Astrocyte of the cerebellum (primary cell): ENCODE measurements around the gene IFT22.
"Not testable (repeated sequence)": the region's sequence is repeated elsewhere in the genome, so short reads cannot be mapped to it uniquely, and the experiment has no call there.

Experiments used
- DNase-seq: peaks from one replicate; pipeline ENCODE4 v3.0.0-alpha.2; 2011; ENCODE audit warnings: low read depth
- H3K4me3 ChIP-seq: 2 replicates; pipeline ENCODE4 v1.5.1; 2011; ENCODE audit warnings: mild to moderate bottlenecking, low read depth, low read length, moderate library complexity
- CTCF ChIP-seq: IDR thresholded peaks from 2 replicates; pipeline ENCODE4 v1.5.1; 2012; ENCODE audit warnings: low read length, low read depth, moderate library complexity, mild to moderate bottlenecking; ENCODE audit errors: missing control alignments
- in situ Hi-C: cut with HindIII; loops from 2 replicates; pipeline ENCODE4 v1.10.0; 2017; ENCODE audit warnings: low sequenced_read_pairs

The IFT22 gene

GRCh38 chr7:101273206-101273605, 48.4 kb downstream of the IFT22 start:
- in situ Hi-C loops = loop anchor here (10.0 kb wide), 1 partner anchor 218 kb away; no protein-coding TSS in a partner anchor
- TF ChIP-seq CTCF = no peak
- H3K4me3 ChIP-seq = no peak overlapping the region
- DNase-seq = no peak

GRCh38 chr7:101271021-101271420, 50.6 kb downstream of the IFT22 start:
- DNase-seq = no peak
- in situ Hi-C loops = loop anchor here (10.0 kb wide), 1 partner anchor 216 kb away; no protein-coding TSS in a partner anchor
- H3K4me3 ChIP-seq = no peak overlapping the region
- TF ChIP-seq CTCF = no peak

DNA sequence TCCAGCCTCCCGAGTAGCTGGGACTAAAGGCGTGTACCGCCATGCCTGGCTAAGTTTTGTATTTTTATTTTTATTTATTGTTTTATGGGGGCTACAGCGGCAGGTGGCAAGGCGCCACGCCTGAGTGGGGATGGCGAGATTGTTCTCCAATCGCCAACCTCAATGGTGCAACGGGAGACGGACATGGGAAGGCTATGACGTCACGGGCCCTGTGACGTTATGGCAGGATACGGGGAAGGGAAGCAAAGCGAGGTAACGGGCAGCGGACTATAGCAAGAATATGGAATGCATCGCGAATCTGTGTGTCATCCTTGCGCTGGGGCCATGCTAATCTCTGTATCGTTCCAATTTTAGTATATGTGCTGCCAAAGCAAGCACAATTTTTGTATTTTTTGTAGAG, 51.9 kb downstream of the IFT22 start:
- H3K4me3 ChIP-seq = no peak overlapping the region
- no peak for TF ChIP-seq CTCF
- in situ Hi-C loops = loop anchor here (10.0 kb wide), 1 partner anchor 215 kb away; no protein-coding TSS in a partner anchor
- no peak for DNase-seq

DNA sequence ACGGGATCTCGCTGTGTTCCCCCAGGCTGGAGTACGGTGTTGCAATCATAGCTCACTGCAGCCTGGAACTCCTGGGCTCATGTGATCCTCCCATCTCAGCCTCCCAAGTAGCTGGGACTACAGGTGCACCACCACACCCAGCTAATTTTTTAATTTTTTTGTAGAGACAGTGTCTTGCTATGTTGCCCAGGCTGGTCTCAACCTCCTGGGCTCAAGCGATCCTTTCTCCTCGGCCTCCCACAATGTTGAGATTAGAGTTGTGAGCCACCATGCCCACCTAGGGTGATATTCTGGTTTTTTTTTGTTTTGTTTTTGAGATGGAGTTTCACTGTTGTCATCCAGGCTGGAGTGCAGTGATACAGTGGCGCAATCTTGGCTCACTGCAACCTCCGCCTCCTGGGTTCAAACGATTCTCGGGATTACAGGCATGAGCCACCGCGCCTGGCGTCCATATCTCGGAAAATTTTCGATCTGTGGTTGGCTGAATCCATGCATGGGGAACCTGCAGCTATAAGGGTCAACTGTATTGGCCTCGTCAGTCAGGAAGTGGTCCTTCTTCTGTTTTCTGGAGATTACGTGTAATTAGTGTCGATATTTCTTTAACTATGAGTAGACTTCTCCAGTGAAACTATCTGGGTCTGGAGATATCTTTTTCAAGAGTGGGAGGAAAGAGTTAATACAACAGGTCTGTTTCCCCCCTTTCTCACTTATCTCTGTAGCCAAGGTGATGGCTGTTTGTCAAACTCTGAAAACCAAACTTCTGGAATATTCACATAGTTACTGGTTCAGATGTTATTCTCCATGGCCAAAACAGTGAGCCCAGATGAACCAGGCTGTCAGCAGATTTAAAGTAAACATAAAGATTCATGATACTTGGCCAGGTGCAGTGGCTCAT, 55.7 kb downstream of the IFT22 start:
- DNase-seq = no peak
- no peak for TF ChIP-seq CTCF
- in situ Hi-C loops = no loop called here
- H3K4me3 ChIP-seq = no peak overlapping the region

DNA sequence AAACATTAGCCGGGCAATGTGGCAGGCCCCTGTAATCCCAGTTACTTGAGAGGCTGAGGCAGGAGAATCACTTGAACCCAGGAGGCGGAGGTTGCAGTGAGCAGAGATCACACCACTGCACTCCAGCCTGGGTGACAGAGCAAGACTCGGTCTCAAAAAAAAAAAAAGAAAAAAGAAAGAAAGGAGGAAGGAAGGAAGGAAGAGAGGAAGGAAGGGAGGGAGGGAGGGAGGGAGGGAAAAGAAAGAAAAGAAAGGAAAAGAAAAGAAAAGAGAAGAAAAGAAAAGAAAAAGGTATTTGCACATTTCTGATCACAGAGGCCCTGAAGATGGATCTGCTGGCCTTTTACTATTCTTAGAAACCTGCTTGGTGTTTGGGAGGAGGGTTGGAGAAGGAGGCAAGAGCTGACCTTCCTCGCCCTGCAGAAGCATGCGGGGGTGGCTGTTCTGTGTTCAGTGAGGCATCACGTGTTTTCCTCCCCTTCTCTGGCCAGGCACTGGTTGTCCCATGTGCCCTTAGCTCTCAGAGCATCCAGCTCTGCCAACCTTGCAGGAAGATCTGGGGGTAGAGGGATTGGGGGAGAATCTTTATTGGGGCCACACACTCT, 57.4 kb downstream of the IFT22 start:
- H3K4me3 ChIP-seq, in situ Hi-C loops, DNase-seq: not testable (repeated sequence)
